Measurements from ENCODE around the gene CCNL1.

Gene CCNL1

DNA sequence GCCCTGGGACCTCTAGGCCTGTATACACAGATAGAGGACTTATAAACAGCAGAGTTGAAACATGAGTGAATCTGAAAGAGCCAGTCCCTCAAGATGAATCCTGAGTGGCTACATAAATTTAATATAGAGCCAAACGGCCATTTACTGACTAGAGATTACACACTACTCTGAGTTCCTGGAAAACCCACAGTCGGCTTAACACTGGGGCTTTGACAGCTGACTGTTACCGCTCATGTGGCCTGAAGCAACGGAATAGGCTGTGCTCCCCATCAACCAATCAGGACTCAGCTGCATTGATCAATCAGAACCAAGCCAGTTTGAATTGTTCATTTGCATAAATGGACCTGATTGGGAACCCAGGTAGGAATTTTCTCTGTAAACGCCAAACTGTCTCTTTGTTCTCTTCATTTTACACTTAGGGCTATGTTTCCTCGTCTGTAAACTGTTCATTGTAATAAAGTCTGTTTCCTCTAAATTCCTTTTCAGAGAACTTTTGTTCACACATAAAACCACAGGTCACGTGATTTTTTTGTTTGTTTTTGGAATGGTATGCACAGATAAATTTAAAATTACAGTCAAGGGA lies 40.5 kb downstream of the CCNL1 start:
- peaks cover 26% of the 10 kb centered on the region for H3K4me1 ChIP-seq (ENCODE audit: control insufficient read depth, insufficient read depth, low read length)
- H3K4me2 ChIP-seq (ENCODE audit: low read length): no peak overlapping the region
- H3K36me3 ChIP-seq (ENCODE audit: insufficient read depth, low read length): no peaks in the 10 kb centered on the region
- no peaks in the 10 kb centered on the region for H3K27me3 ChIP-seq (ENCODE audit: control insufficient read depth, insufficient read depth, low read length)
- H3K9ac ChIP-seq (ENCODE audit: low read depth, low read length): no peak overlapping the region
- no peaks in the 10 kb centered on the region for H3K9me3 ChIP-seq (replicated peaks; ENCODE audit: low read length)
- H3K4me3 ChIP-seq (ENCODE audit: low read length): no peak overlapping the region

DNA sequence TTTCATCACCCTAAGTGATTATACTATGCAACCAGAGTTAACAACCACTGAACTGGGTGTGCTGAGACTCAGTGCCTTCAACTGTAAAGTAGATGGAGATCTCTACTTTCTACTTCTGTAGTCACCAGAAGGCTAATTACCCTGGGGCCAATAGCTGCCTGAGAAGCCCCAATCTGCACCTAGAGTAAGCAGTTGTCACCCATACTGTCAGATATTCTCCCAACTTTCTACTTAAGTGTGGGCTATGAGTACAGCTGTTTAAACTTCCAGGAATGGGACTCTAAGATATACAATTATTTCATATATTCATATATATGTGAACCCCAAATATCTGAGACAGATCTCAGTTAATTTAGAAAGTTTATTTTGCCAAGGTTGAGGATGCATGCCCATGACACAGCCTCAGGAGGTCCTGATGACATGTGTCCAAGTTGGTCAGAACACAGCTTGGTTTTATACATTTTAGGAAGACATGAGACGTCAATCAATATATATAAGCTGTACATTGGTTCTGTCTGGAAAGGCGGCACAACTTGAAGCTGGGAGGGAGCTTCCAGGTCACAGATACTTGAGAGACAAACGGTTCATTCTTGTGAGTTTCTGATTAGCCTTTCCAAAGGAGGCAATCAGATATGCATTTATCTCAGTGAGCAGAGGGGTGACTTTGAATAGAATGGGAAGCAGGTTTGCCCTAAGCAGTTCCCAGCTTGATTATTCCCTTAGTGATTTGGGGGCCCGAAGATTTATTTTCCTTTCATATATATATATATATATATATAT lies 41.9 kb downstream of the CCNL1 start:
- Histone ChIP-seq H3K27me3 (ENCODE audit: control insufficient read depth, insufficient read depth, low read length) (no peaks in the 10 kb centered on the region), H3K4me2 (ENCODE audit: low read length) (no peak overlapping the region), H3K4me1 (ENCODE audit: control insufficient read depth, insufficient read depth, low read length) (peaks cover 17% of the 10 kb centered on the region), H3K4me3 (ENCODE audit: low read length) (no peak overlapping the region), H3K36me3 (ENCODE audit: insufficient read depth, low read length) (no peaks in the 10 kb centered on the region), H3K9me3 (replicated peaks; ENCODE audit: low read length) (no peaks in the 10 kb centered on the region), H3K9ac (ENCODE audit: low read depth, low read length) (no peak overlapping the region)

DNA sequence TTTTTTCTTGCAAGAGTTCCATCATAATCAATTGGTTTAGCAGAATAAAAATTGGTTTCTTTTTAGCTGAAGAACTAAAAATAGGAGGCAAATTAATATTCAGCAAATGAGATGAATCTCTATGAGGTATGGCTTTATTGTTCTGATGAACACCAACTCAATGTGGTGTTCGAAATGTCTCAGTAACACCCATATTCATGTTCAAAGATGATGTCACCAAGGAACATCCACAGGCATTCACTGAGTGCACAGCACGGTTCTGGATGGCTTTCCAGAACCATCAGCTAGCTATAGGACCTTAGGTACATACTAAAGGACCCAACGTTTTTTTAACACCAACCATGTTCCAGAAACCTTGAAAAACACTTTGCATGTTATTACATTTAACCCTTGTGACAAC lies 42.7 kb downstream of the CCNL1 start:
- peaks cover 8% of the 10 kb centered on the region for H3K4me1 ChIP-seq (ENCODE audit: control insufficient read depth, insufficient read depth, low read length)
- H3K4me3 ChIP-seq (ENCODE audit: low read length): no peak overlapping the region
- no peaks in the 10 kb centered on the region for H3K9me3 ChIP-seq (replicated peaks; ENCODE audit: low read length)
- no peak overlapping the region for H3K9ac ChIP-seq (ENCODE audit: low read depth, low read length)
- no peaks in the 10 kb centered on the region for H3K27me3 ChIP-seq (ENCODE audit: control insufficient read depth, insufficient read depth, low read length)
- H3K4me2 ChIP-seq (ENCODE audit: low read length): no peak overlapping the region
- H3K36me3 ChIP-seq (ENCODE audit: insufficient read depth, low read length): no peaks in the 10 kb centered on the region

DNA sequence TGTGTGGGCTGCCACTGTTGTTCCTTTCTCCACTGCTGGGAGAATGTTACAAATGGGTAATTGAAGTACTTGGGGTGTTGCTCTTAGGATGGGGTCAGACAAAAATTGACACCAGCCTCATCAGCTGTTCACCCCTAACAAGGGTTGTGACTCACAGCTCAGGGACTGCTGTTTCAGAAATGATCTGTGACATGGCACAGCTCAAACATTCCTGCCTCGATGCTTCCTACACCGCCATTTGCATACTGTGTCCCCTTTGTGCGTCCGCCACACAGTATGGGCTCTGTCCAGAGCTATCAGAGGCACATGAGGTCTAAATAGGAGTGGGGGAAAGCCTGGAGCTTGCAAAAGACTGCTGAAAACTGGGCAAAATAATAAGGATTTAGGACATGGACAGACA lies 43.9 kb downstream of the CCNL1 start:
- H3K27me3 ChIP-seq (ENCODE audit: control insufficient read depth, insufficient read depth, low read length): no peaks in the 10 kb centered on the region
- H3K9ac ChIP-seq (ENCODE audit: low read depth, low read length): no peak overlapping the region
- no peaks in the 10 kb centered on the region for H3K4me1 ChIP-seq (ENCODE audit: control insufficient read depth, insufficient read depth, low read length)
- no peaks in the 10 kb centered on the region for H3K9me3 ChIP-seq (replicated peaks; ENCODE audit: low read length)
- no peak overlapping the region for H3K4me3 ChIP-seq (ENCODE audit: low read length)
- H3K36me3 ChIP-seq (ENCODE audit: insufficient read depth, low read length): no peaks in the 10 kb centered on the region
- H3K4me2 ChIP-seq (ENCODE audit: low read length): no peak overlapping the region

DNA sequence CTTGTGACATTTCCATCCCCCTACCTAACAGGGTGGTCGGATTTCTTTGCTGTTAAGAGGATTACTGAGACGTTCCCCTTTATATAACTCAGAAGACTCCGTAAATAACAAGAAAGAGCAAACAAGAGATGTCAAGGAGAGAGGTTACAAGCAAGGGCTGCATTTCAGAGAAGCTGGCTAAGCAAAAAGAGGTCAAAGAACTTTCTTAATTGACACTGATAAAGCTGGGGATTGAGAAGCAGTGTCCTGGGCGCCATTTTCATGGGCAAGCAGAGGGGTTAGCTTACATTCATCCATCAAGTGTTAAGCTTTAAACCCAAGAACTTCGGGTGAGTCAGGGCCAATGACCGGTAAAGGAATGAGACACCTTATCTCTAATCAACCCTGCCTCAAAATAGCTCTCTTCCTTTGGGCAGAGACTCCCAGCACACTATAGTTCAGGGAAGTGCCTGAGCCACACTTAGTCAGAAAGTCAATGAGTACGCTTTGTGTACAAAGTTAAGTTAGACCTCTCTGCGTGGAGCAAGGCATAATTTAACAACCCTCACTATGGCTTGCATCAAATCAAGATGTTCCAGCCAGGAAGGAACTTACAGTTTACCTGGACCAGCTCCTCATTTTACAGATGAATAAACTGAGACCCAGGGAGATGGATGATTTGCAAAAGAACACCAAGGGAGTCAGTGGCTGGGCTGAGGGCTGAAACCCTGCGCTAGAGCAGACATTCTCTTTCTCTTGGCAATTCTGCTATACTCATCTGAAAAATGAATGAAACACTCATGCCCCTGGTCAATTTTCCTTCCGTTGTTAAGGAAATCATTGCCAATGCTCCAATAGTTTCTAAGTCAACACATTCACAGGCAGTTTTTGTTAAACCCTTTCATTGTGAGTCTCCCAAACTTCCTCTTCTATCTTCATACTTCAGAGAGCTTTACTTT lies 44.6 kb downstream of the CCNL1 start:
- no peaks in the 10 kb centered on the region for H3K9me3 ChIP-seq (replicated peaks; ENCODE audit: low read length)
- H3K27me3 ChIP-seq (ENCODE audit: control insufficient read depth, insufficient read depth, low read length): no peaks in the 10 kb centered on the region
- no peak overlapping the region for H3K4me3 ChIP-seq (ENCODE audit: low read length)
- no peaks in the 10 kb centered on the region for H3K4me1 ChIP-seq (ENCODE audit: control insufficient read depth, insufficient read depth, low read length)
- H3K9ac ChIP-seq (ENCODE audit: low read depth, low read length): no peak overlapping the region
- no peaks in the 10 kb centered on the region for H3K36me3 ChIP-seq (ENCODE audit: insufficient read depth, low read length)
- no peak overlapping the region for H3K4me2 ChIP-seq (ENCODE audit: low read length)

DNA sequence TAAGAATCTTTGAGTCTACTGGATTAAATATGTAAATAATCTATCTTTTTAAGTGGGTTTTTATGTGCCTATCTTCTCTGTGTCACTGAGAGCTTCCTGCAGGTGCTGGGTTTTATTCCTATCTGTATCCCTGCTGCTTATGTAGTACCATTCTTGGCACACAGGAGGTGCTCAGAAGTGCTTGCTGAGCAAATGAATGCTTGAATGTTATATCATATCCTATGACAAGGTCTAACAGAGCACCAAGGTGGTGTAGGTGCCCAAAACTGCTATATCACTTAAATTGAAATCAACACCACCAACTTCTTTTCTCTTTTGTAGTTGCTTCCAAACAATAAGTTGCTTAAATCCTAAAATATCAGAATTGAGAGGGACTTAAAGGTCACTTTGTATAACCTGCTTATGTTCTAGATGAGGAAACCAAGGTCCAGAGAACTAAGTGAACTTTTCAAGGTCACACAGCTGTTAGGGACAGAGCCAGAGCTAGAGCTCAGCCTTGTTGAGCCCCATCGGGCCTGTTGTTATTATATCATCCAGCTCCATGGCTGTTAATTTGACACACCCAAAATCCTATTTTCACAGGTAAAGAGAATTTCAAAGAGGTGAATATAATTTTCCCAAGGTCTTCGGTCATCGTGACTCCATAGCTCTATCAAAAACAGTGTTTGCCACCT lies 46.0 kb downstream of the CCNL1 start:
- Histone ChIP-seq H3K4me3 (ENCODE audit: low read length) (no peak overlapping the region), H3K27me3 (ENCODE audit: control insufficient read depth, insufficient read depth, low read length) (no peaks in the 10 kb centered on the region), H3K4me2 (ENCODE audit: low read length) (no peak overlapping the region), H3K36me3 (ENCODE audit: insufficient read depth, low read length) (no peaks in the 10 kb centered on the region), H3K9me3 (replicated peaks; ENCODE audit: low read length) (no peaks in the 10 kb centered on the region), H3K9ac (ENCODE audit: low read depth, low read length) (no peak overlapping the region), H3K4me1 (ENCODE audit: control insufficient read depth, insufficient read depth, low read length) (no peaks in the 10 kb centered on the region)

DNA sequence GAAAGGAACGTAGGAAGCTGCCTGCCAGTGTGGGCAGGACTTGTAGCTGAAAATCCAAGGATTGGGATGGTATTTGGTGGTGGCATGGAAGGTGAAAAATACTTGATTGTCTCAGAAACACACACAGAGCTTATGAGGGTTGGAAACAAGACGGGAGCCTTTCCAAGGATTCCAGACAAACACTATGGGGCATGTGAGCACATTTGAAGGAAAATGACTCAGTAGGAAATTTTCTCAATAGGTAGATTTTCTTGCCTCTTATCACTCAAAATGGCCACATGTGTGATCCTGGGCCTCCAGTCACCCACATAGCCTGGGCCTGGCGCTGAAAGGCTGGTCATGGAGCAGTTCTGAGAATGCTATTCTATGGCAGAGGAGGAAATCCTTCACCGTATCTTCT lies 47.4 kb downstream of the CCNL1 start:
- H3K4me1 ChIP-seq (ENCODE audit: control insufficient read depth, insufficient read depth, low read length): no peaks in the 10 kb centered on the region
- no peak overlapping the region for H3K4me3 ChIP-seq (ENCODE audit: low read length)
- no peak overlapping the region for H3K4me2 ChIP-seq (ENCODE audit: low read length)
- H3K27me3 ChIP-seq (ENCODE audit: control insufficient read depth, insufficient read depth, low read length): no peaks in the 10 kb centered on the region
- no peaks in the 10 kb centered on the region for H3K9me3 ChIP-seq (replicated peaks; ENCODE audit: low read length)
- H3K36me3 ChIP-seq (ENCODE audit: insufficient read depth, low read length): no peaks in the 10 kb centered on the region
- no peak overlapping the region for H3K9ac ChIP-seq (ENCODE audit: low read depth, low read length)

DNA sequence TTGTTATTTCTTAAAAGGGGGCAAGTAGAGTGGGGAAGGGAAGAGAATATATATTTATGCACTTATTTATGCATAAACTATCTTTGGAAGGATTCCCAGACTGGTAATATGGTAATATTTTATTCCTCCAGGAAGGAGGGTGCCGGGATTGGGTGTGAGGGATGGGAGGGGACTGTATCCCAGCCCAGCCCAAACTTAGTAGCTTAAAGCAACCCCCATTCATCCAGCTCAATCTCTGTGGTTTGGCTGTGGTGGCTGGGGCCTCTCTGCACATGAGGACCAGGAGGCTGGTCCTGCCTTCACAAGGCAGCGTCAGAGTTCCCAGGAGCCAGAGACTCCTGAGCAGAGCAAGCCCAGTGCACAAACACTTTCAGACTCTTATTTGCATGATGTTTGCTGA lies 48.4 kb downstream of the CCNL1 start:
- Histone ChIP-seq H3K4me1 (ENCODE audit: control insufficient read depth, insufficient read depth, low read length) (no peaks in the 10 kb centered on the region), H3K36me3 (ENCODE audit: insufficient read depth, low read length) (no peaks in the 10 kb centered on the region), H3K4me3 (ENCODE audit: low read length) (no peak overlapping the region), H3K4me2 (ENCODE audit: low read length) (no peak overlapping the region), H3K9me3 (replicated peaks; ENCODE audit: low read length) (no peaks in the 10 kb centered on the region), H3K27me3 (ENCODE audit: control insufficient read depth, insufficient read depth, low read length) (no peaks in the 10 kb centered on the region), H3K9ac (ENCODE audit: low read depth, low read length) (no peak overlapping the region)

DNA sequence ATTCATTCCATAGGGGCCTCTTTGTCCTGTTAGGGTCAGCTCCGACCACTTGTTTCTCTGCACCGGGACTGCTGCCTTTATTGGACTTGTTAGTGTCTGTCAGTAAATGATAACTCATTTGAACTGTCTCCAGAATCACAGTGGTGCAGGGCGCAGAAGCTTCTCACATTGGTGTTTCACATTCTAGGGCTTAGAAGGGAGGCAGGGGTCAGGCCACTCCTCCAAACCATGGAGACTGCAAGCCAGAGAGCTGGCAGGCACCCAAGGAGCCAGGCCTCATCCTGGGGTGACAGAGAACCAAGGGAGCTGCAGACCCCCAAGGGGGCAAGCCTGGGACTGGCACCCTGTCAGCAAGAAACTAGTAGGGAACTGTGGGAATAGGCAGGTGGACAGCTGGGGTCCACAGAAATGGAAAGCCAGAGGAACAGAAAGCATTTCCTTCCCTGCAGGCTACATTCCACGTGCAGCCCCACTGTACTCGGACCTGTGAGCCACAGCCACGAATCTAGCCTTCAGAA lies 49.1 kb downstream of the CCNL1 start:
- Histone ChIP-seq H3K4me1 (ENCODE audit: control insufficient read depth, insufficient read depth, low read length) (no peaks in the 10 kb centered on the region), H3K27me3 (ENCODE audit: control insufficient read depth, insufficient read depth, low read length) (no peaks in the 10 kb centered on the region), H3K9ac (ENCODE audit: low read depth, low read length) (no peak overlapping the region), H3K36me3 (ENCODE audit: insufficient read depth, low read length) (no peaks in the 10 kb centered on the region), H3K4me2 (ENCODE audit: low read length) (no peak overlapping the region), H3K4me3 (ENCODE audit: low read length) (no peak overlapping the region), H3K9me3 (replicated peaks; ENCODE audit: low read length) (no peaks in the 10 kb centered on the region)

DNA sequence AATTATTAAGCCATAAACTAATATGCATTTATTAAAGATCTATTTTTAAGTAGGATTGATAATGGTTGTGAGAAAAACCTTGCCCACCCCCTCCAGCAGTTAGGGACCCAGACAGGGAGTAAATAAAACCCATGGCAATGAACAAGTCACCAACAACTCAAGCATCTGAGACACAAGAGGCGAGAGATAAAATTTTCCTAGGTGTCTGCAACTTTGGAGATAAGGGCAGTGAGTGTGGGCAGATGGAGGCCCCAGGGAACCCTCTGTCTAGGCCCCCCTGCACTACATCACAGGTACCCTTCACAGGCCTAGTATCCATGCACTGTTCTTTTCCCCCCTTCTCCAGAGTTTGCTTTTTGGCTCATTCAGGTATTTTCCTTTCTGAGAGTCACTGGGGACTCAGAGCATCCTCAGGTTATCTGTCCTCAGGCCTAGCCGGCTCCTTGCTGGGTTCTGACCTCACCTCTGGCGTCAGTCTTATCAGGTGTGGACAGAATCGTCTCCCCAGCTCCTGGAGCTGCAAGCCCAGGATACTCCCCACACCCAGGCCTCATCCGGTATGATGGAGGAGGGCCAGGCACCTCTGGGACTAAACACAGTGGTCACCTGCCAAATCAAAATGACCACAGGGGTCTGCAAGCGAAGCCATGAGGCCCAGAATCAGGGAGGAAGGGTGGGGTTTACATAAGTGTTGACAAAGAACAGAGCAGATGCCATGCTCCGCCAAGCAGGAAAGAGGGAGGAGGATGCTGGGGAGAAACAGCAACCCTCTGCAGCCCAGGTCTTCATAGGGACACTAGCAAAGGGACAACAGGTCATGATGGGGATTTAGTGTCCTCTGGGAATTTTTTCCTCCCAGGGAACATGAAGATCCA lies 50.4 kb downstream of the CCNL1 start:
- H3K9me3 ChIP-seq (replicated peaks; ENCODE audit: low read length): no peaks in the 10 kb centered on the region
- H3K4me2 ChIP-seq (ENCODE audit: low read length): no peak overlapping the region
- H3K4me1 ChIP-seq (ENCODE audit: control insufficient read depth, insufficient read depth, low read length): peaks cover 7% of the 10 kb centered on the region
- H3K4me3 ChIP-seq (ENCODE audit: low read length): no peak overlapping the region
- no peaks in the 10 kb centered on the region for H3K36me3 ChIP-seq (ENCODE audit: insufficient read depth, low read length)
- no peaks in the 10 kb centered on the region for H3K27me3 ChIP-seq (ENCODE audit: control insufficient read depth, insufficient read depth, low read length)
- H3K9ac ChIP-seq (ENCODE audit: low read depth, low read length): no peak overlapping the region

Data from skeletal muscle satellite cell (primary cell).